Neural cell (in vitro differentiated cells): ENCODE results near the gene TMEM245. TPM values are rescaled to one million over a fixed set of nuclear protein-coding genes. Genes with fewer than 3 reads are reported as not detected.

Experiments used
- H2AFZ ChIP-seq: fragments of 200-600, 300-800 bp; sonication (generic), shearing (Covaris generic); 2 replicates; pipeline ENCODE4 v1.6.0; 2014; ENCODE audit warnings: low read depth, mild to moderate bottlenecking, antibody characterized with exemption, low read length, moderate library complexity
- H3F3A ChIP-seq: fragments of 200-600 bp; shearing (Covaris generic); 2 replicates; pipeline ENCODE4 v1.6.1; 2016; ENCODE audit warnings: mild to moderate bottlenecking, moderate library complexity, mixed read lengths, antibody characterized with exemption, low read length; ENCODE audit not compliant: insufficient read depth, poor library complexity, severe bottlenecking
- H3K27ac ChIP-seq: fragments of 200-600, 300-800 bp; sonication (generic), shearing (Covaris generic); 2 replicates; pipeline ENCODE4 v1.5.1; 2014; ENCODE audit warnings: mild to moderate bottlenecking, low read length, moderate library complexity
- H3K27me3 ChIP-seq: fragments of 300-800, 200-600 bp; sonication (generic), shearing (Covaris generic); 2 replicates; pipeline ENCODE4 v1.6.0; 2014; ENCODE audit warnings: mild to moderate bottlenecking, low read depth, low read length, moderate library complexity; ENCODE audit not compliant: insufficient read depth
- H3K36me3 ChIP-seq: fragments of 300-800, 200-600 bp; sonication (generic), shearing (Covaris generic); 2 replicates; pipeline ENCODE4 v1.5.1; 2014; ENCODE audit warnings: mild to moderate bottlenecking, antibody characterized with exemption, low read length, moderate library complexity; ENCODE audit not compliant: insufficient read depth
- H3K4me2 ChIP-seq: fragments of 300-800, 200-600 bp; sonication (generic), shearing (Covaris generic); 2 replicates; pipeline ENCODE4 v1.6.0; 2014; ENCODE audit warnings: mild to moderate bottlenecking, low read length
- H3K4me3 ChIP-seq: fragments of 300-800, 200-600 bp; sonication (generic), shearing (Covaris generic); 2 replicates; pipeline ENCODE4 v1.5.1; 2014; ENCODE audit warnings: mild to moderate bottlenecking, low read length, moderate library complexity
- H3K79me2 ChIP-seq: fragments of 200-600 bp; shearing (Covaris generic); replicated peaks from 2 replicates; pipeline ENCODE4 v1.6.0; 2014; ENCODE audit warnings: mild to moderate bottlenecking, low read length, moderate library complexity; ENCODE audit not compliant: insufficient read depth
- H3K9ac ChIP-seq: fragments of 300-800, 200-600 bp; sonication (generic), shearing (Covaris generic); 2 replicates; pipeline ENCODE4 v1.6.1; 2016; ENCODE audit warnings: mild to moderate bottlenecking, low read length, mixed read lengths
- H3K9me2 ChIP-seq: fragments of 200-600 bp; shearing (Covaris generic); 2 replicates; pipeline ENCODE4 v1.6.1; 2016; ENCODE audit warnings: mild to moderate bottlenecking, low read length, mixed read lengths; ENCODE audit not compliant: insufficient read depth
- H3K9me3 ChIP-seq: fragments of 200-600, 300-800 bp; sonication (generic), shearing (Covaris generic); 2 replicates; pipeline ENCODE4 v1.6.1; 2016; ENCODE audit warnings: mild to moderate bottlenecking, mixed run types, low read length, moderate library complexity, mixed read lengths
- H4K20me1 ChIP-seq: fragments of 200-600 bp; shearing (Covaris generic); 2 replicates; pipeline ENCODE4 v1.6.1; 2016; ENCODE audit warnings: mild to moderate bottlenecking, mixed run types; ENCODE audit not compliant: insufficient read depth
- CTCF ChIP-seq: fragments of 450-650 bp; IDR thresholded peaks from 2 replicates; pipeline ENCODE4 v1.5.1; 2014; ENCODE audit warnings: antibody characterized with exemption, mild to moderate bottlenecking, moderate library complexity; ENCODE audit not compliant: poor library complexity, severe bottlenecking
- EP300 ChIP-seq: fragments of 450-650 bp; conservative IDR thresholded peaks from 2 replicates; pipeline ENCODE4 v1.6.1; 2014; ENCODE audit warnings: antibody characterized with exemption, mild to moderate bottlenecking, moderate library complexity; ENCODE audit not compliant: poor library complexity, severe bottlenecking
- EZH2 ChIP-seq: fragments of 200-600, 300-800 bp; shearing (Covaris generic), sonication (generic); IDR thresholded peaks from 2 replicates; pipeline ENCODE4 v1.6.1; 2014; ENCODE audit warnings: antibody characterized with exemption, low read length, borderline replicate concordance, mild to moderate bottlenecking; ENCODE audit not compliant: insufficient read depth, poor library complexity, severe bottlenecking
- MXI1 ChIP-seq: fragments of 450-650 bp; conservative IDR thresholded peaks from 2 replicates; pipeline ENCODE4 v1.6.1; 2014; ENCODE audit warnings: antibody characterized with exemption, mild to moderate bottlenecking; ENCODE audit not compliant: poor library complexity, severe bottlenecking
- POLR2AphosphoS5 ChIP-seq: IDR thresholded peaks from 2 replicates; pipeline ENCODE4 v1.6.1; 2012
- RAD21 ChIP-seq: fragments of 450-650 bp; conservative IDR thresholded peaks from 2 replicates; pipeline ENCODE4 v1.6.1; 2014; ENCODE audit warnings: antibody characterized with exemption, mild to moderate bottlenecking, moderate library complexity
- REST ChIP-seq: IDR thresholded peaks from 2 replicates; pipeline ENCODE4 v1.6.1; 2012; ENCODE audit warnings: borderline replicate concordance
- SMC3 ChIP-seq: fragments of 450-650 bp; conservative IDR thresholded peaks from 2 replicates; pipeline ENCODE4 v1.6.1; 2014; ENCODE audit warnings: antibody characterized with exemption, mild to moderate bottlenecking, moderate library complexity; ENCODE audit not compliant: poor library complexity
- TAF1 ChIP-seq: IDR thresholded peaks from 2 replicates; pipeline ENCODE4 v1.6.1; 2012; ENCODE audit warnings: low read depth
- polyA plus RNA-seq: library from polyadenylated mRNA; depleted of rRNA; stranded (reverse); fragments of >200 nt; gene quantifications from 2 replicates; pipeline ENCODE4 v1.2.3, GENCODE V29; 2014

TMEM245 gene
- polyA plus RNA-seq, 1 donor from 2014 or later, result 32.1 TPM

DNA sequence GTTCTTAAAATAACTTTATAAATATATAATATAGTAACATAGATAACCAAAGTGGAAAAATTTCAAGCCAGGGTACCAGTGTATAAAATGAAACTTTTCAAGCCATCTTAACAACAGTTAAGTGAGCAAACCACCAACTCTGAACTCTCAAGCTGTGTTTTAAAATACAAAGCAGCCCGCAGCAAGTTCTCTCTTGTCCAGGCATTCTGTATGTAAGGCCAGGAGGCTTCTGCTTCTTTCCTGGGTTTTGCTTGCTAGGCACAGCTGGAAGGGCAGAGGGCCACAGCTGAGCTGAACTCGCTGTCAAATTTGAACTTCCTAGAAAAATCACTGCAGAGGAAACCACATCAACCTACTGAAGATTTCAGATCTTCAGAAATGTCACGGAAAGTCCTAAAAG, 99.6 kb downstream of the TMEM245 start:
- Histone ChIP-seq H2AFZ (no peak overlapping the region), H3K9me3 (no peaks in the 10 kb centered on the region), H3K27me3 (no peaks in the 10 kb centered on the region), H3K4me2 (no peak overlapping the region), H3K36me3 (peaks cover 4% of the 10 kb centered on the region), H3K27ac (no peak overlapping the region), H3K9ac (no peak overlapping the region), H3F3A (no peaks in the 10 kb centered on the region), H3K79me2 (no peaks in the 10 kb centered on the region), H4K20me1 (no peaks in the 10 kb centered on the region), H3K4me3 (no peak overlapping the region), H3K9me2 (no peaks in the 10 kb centered on the region)
- no peak for TF ChIP-seq RAD21
- TF ChIP-seq EP300, result no peak
- no peak for TF ChIP-seq REST

DNA sequence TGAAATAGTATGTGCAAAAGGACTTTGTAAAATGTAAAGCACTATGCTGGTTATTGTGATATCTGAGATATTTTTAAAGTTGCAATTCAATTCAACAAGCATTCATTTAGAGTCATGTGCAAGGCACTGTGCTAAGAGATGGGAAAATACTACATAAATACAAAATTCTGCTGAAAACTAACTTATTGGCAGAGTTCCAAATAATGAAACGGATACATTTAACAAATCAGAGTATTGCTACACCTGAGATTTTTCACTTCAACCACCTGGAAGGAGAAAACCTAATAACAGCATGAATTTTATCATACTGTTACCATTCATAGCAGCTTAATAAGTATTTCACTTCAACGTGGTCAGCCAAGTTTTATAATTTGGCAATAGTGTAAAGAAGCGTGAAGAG, 100.3 kb downstream of the TMEM245 start:
- H3F3A ChIP-seq, result no peaks in the 10 kb centered on the region
- H3K9me2 ChIP-seq, result no peaks in the 10 kb centered on the region
- H3K9me3 ChIP-seq, result no peaks in the 10 kb centered on the region
- no peaks in the 10 kb centered on the region for H4K20me1 ChIP-seq
- H3K79me2 ChIP-seq, result no peaks in the 10 kb centered on the region
- no peak overlapping the region for H3K4me3 ChIP-seq
- H3K27me3 ChIP-seq, result no peaks in the 10 kb centered on the region
- H2AFZ ChIP-seq, result no peak overlapping the region
- no peak overlapping the region for H3K27ac ChIP-seq
- no peak for TF ChIP-seq CTCF
- TF ChIP-seq RAD21, result no peak
- TF ChIP-seq EZH2, result no peak
- no peak for TF ChIP-seq POLR2AphosphoS5
- no peak for TF ChIP-seq TAF1
- TF ChIP-seq EP300, result no peak
- TF ChIP-seq MXI1, result no peak
- no peak for TF ChIP-seq SMC3
- no peak for TF ChIP-seq REST
- no peak overlapping the region for H3K9ac ChIP-seq
- H3K36me3 ChIP-seq, result peaks cover 4% of the 10 kb centered on the region
- no peak overlapping the region for H3K4me2 ChIP-seq
